ENCODE data around the gene MPZL3. TPM values are rescaled to one million over a fixed set of nuclear protein-coding genes. Genes with fewer than 3 reads are reported as not detected.

The MPZL3 gene
- total RNA-seq, 1 donor from 2014 or later = 8.5 TPM

- peaks cover 19% of the 10 kb centered on the region for H3K27me3 Mint-ChIP-seq (ENCODE audit: low read depth, unreplicated experiment)
Observed at GRCh38 chr11:118215765-118216164, 36.4 kb downstream of the MPZL3 start.

GRCh38 chr11:118215262-118215661 lies 36.9 kb downstream of the MPZL3 start:
- no peaks in the 10 kb centered on the region for H3K9me3 ChIP-seq (ENCODE audit: insufficient read depth, low read depth, low read length)
- no peaks in the 10 kb centered on the region for H3K9me3 Mint-ChIP-seq (ENCODE audit: unreplicated experiment)
- DNase-seq (ENCODE audit: low read depth) (no peak), FAIRE-seq (no peak)
- H3K79me2 ChIP-seq (ENCODE audit: insufficient read depth, low read length) = no peaks in the 10 kb centered on the region
- H3K4me1 Mint-ChIP-seq (ENCODE audit: low read depth, unreplicated experiment) = peaks cover 3% of the 10 kb centered on the region
- H3K27ac ChIP-seq (ENCODE audit: low read depth, low read length) = no peak overlapping the region
- TF ChIP-seq CTCF (IDR thresholded peaks at IDR 0.05; ENCODE audit: insufficient read depth, low read depth, low read length) = no peak
- no peak overlapping the region for H3K4me2 ChIP-seq (ENCODE audit: low read length)
- H3K27me3 Mint-ChIP-seq (ENCODE audit: low read depth, unreplicated experiment) = peaks cover 22% of the 10 kb centered on the region
- H3K36me3 ChIP-seq (ENCODE audit: insufficient read depth, low read length) = no peaks in the 10 kb centered on the region
- peaks cover 36% of the 10 kb centered on the region for H3K27me3 ChIP-seq (ENCODE audit: insufficient read depth, low read length)
- H2AFZ ChIP-seq (ENCODE audit: low read depth, low read length) = no peak overlapping the region
- H3K36me3 Mint-ChIP-seq (ENCODE audit: low read depth, unreplicated experiment) = no peaks in the 10 kb centered on the region
- H3K4me3 Mint-ChIP-seq (ENCODE audit: unreplicated experiment) = no peak overlapping the region
- H3K27ac Mint-ChIP-seq (ENCODE audit: unreplicated experiment) = no peak overlapping the region
- no peaks in the 10 kb centered on the region for H4K20me1 ChIP-seq (ENCODE audit: insufficient read depth, low read length)
- H3K4me3 ChIP-seq (ENCODE audit: insufficient read depth, low read depth, low read length) = no peak overlapping the region
- H3K4me1 ChIP-seq (ENCODE audit: insufficient read depth, low read length) = no peaks in the 10 kb centered on the region
- H3K9ac ChIP-seq (ENCODE audit: low read length) = no peak overlapping the region

More at GRCh38 chr11:118215765-118216164, 36.4 kb downstream of the MPZL3 start:
- no peak overlapping the region for H3K4me2 ChIP-seq (ENCODE audit: low read length)
- H4K20me1 ChIP-seq (ENCODE audit: insufficient read depth, low read length) = no peaks in the 10 kb centered on the region
- H3K9ac ChIP-seq (ENCODE audit: low read length) = no peak overlapping the region
- H3K36me3 Mint-ChIP-seq (ENCODE audit: low read depth, unreplicated experiment) = no peaks in the 10 kb centered on the region
- H3K4me1 ChIP-seq (ENCODE audit: insufficient read depth, low read length) = no peaks in the 10 kb centered on the region
- TF ChIP-seq EZH2 (IDR thresholded peaks at IDR 0.05; ENCODE audit: insufficient read depth, low read length) (no peak), CTCF (IDR thresholded peaks at IDR 0.05; ENCODE audit: insufficient read depth, low read depth, low read length) (no peak)
- H3K79me2 ChIP-seq (ENCODE audit: insufficient read depth, low read length) = no peaks in the 10 kb centered on the region
- no peaks in the 10 kb centered on the region for H3K9me3 ChIP-seq (ENCODE audit: insufficient read depth, low read depth, low read length)
- DNase-seq (ENCODE audit: low read depth) = no peak
- no peak for FAIRE-seq
- H3K9me3 Mint-ChIP-seq (ENCODE audit: unreplicated experiment) = no peaks in the 10 kb centered on the region
- H3K4me3 Mint-ChIP-seq (ENCODE audit: unreplicated experiment) = no peak overlapping the region
- H2AFZ ChIP-seq (ENCODE audit: low read depth, low read length) = no peak overlapping the region
- H3K36me3 ChIP-seq (ENCODE audit: insufficient read depth, low read length) = no peaks in the 10 kb centered on the region
- peaks cover 2% of the 10 kb centered on the region for H3K4me1 Mint-ChIP-seq (ENCODE audit: low read depth, unreplicated experiment)
- H3K27ac Mint-ChIP-seq (ENCODE audit: unreplicated experiment) = no peak overlapping the region
- H3K27me3 ChIP-seq (ENCODE audit: insufficient read depth, low read length) = peaks cover 39% of the 10 kb centered on the region
- no peak overlapping the region for H3K27ac ChIP-seq (ENCODE audit: low read depth, low read length)
- H3K4me3 ChIP-seq (ENCODE audit: insufficient read depth, low read depth, low read length) = no peak overlapping the region

GRCh38 chr11:118214210-118214914 lies 37.8 kb downstream of the MPZL3 start:
- Mint-ChIP-seq H3K27me3 (ENCODE audit: low read depth, unreplicated experiment) (peaks cover 22% of the 10 kb centered on the region), H3K4me1 (ENCODE audit: low read depth, unreplicated experiment) (peaks cover 3% of the 10 kb centered on the region), H3K4me3 (ENCODE audit: unreplicated experiment) (no peak overlapping the region), H3K9me3 (ENCODE audit: unreplicated experiment) (no peaks in the 10 kb centered on the region), H3K36me3 (ENCODE audit: low read depth, unreplicated experiment) (no peaks in the 10 kb centered on the region), H3K27ac (ENCODE audit: unreplicated experiment) (no peak overlapping the region)
- Histone ChIP-seq H3K4me1 (ENCODE audit: insufficient read depth, low read length) (no peaks in the 10 kb centered on the region), H3K9ac (ENCODE audit: low read length) (no peak overlapping the region), H3K79me2 (ENCODE audit: insufficient read depth, low read length) (no peaks in the 10 kb centered on the region), H3K9me3 (ENCODE audit: insufficient read depth, low read depth, low read length) (no peaks in the 10 kb centered on the region), H3K4me2 (ENCODE audit: low read length) (no peak overlapping the region), H3K36me3 (ENCODE audit: insufficient read depth, low read length) (no peaks in the 10 kb centered on the region), H3K27ac (ENCODE audit: low read depth, low read length) (no peak overlapping the region), H4K20me1 (ENCODE audit: insufficient read depth, low read length) (no peaks in the 10 kb centered on the region), H2AFZ (ENCODE audit: low read depth, low read length) (no peak overlapping the region), H3K4me3 (ENCODE audit: insufficient read depth, low read depth, low read length) (no peak overlapping the region), H3K27me3 (ENCODE audit: insufficient read depth, low read length) (peaks cover 38% of the 10 kb centered on the region)
- FAIRE-seq (no peak), DNase-seq (ENCODE audit: low read depth) (no peak)
- no peak for TF ChIP-seq EZH2 (IDR thresholded peaks at IDR 0.05; ENCODE audit: insufficient read depth, low read length)
- TF ChIP-seq CTCF (IDR thresholded peaks at IDR 0.05; ENCODE audit: insufficient read depth, low read depth, low read length) = no peak

Measured in astrocyte (in vitro differentiated cells and primary cell).